Activated CD4-positive, alpha-beta T cell treated with anti-CD3 and anti-CD28 coated beads, Interleukin-2, amount 50 U/mL, for 24 hours (primary cell): Measurements from ENCODE around the gene PRKN.

Experiments used
- DNase-seq, 2 donors: peaks; one replicate each; pipeline ENCODE4 v3.0.0-alpha.2; 2020; ENCODE audit warnings: low read depth in 1 of 2, low spot score in 1 of 2

Gene PRKN

GRCh38 chr6:161477876-161478425, 1249.6 kb downstream of the PRKN start:
- no peak for DNase-seq

GRCh38 chr6:161476711-161477110, 1250.9 kb downstream of the PRKN start:
- no peak for DNase-seq

- no peak for DNase-seq
These were observed 1262.2 kb downstream of the PRKN start for GRCh38 chr6:161465403-161465802.

- no peak for DNase-seq
These were observed 1264.5 kb downstream of the PRKN start for GRCh38 chr6:161463071-161463470.

GRCh38 chr6:161462148-161462547, 1265.4 kb downstream of the PRKN start:
- no peak for DNase-seq

- DNase-seq = no peak
These were observed 1268.5 kb downstream of the PRKN start for GRCh38 chr6:161459008-161459615.

GRCh38 chr6:161458201-161458951, 1269.2 kb downstream of the PRKN start:
- DNase-seq = no peak

- no peak for DNase-seq
These were observed 1271.7 kb downstream of the PRKN start for GRCh38 chr6:161455848-161456247.

- DNase-seq = no peak
These were observed 1274.0 kb downstream of the PRKN start for GRCh38 chr6:161453558-161453957.

- DNase-seq = no peak
These were observed 1275.3 kb downstream of the PRKN start for GRCh38 chr6:161452241-161452640.

- DNase-seq = no peak
These were observed 1278.0 kb downstream of the PRKN start for GRCh38 chr6:161449521-161449920.

- no peak for DNase-seq
These were observed 1280.6 kb downstream of the PRKN start for GRCh38 chr6:161446949-161447348.

GRCh38 chr6:161446296-161446925, 1281.2 kb downstream of the PRKN start:
- DNase-seq = no peak

GRCh38 chr6:161445021-161445799, 1282.4 kb downstream of the PRKN start:
- DNase-seq = no peak

- no peak for DNase-seq
These were observed 1283.1 kb downstream of the PRKN start for GRCh38 chr6:161444464-161444863.

- DNase-seq = no peak
These were observed 1283.7 kb downstream of the PRKN start for GRCh38 chr6:161443848-161444247.

- DNase-seq = no peak
These were observed 1285.1 kb downstream of the PRKN start for GRCh38 chr6:161442420-161442819.

- DNase-seq = no peak
These were observed 1287.3 kb downstream of the PRKN start for GRCh38 chr6:161440299-161440698.

- no peak for DNase-seq
These were observed 1288.5 kb downstream of the PRKN start for GRCh38 chr6:161439093-161439492.

- no peak for DNase-seq
These were observed 1289.0 kb downstream of the PRKN start for GRCh38 chr6:161438430-161439030.

- DNase-seq = no peak
These were observed 1289.7 kb downstream of the PRKN start for GRCh38 chr6:161437851-161438250.
